GM18499 (cell line): Measurements from ENCODE around the gene TENM4.

Experiments
- ATAC-seq: cut with Tn5 transposase; IDR thresholded peaks from one replicate; pipeline ENCODE4 v1.9.1; 2021; ENCODE audit warnings: moderate number of reproducible peaks; ENCODE audit not compliant: insufficient read depth, unreplicated experiment

Gene TENM4

GRCh38 chr11:79396674-79397073 is 44.2 kb downstream of the TENM4 start:
- no peak for ATAC-seq

GRCh38 chr11:79396001-79396400 is 44.8 kb downstream of the TENM4 start:
- ATAC-seq = no peak

GRCh38 chr11:79393362-79394043 is 47.3 kb downstream of the TENM4 start:
- ATAC-seq = no peak

- ATAC-seq = no peak
Observed at GRCh38 chr11:79392161-79392560, 48.7 kb downstream of the TENM4 start.

GRCh38 chr11:79390923-79391322 is 49.9 kb downstream of the TENM4 start:
- no peak for ATAC-seq

GRCh38 chr11:79390477-79390876 is 50.4 kb downstream of the TENM4 start:
- no peak for ATAC-seq

GRCh38 chr11:79388201-79388600 is 52.6 kb downstream of the TENM4 start:
- ATAC-seq = no peak

- ATAC-seq = no peak
Observed at GRCh38 chr11:79383874-79384273, 57.0 kb downstream of the TENM4 start.

- no peak for ATAC-seq
Observed at GRCh38 chr11:79382301-79383050, 58.4 kb downstream of the TENM4 start.

- no peak for ATAC-seq
Observed at GRCh38 chr11:79381036-79381435, 59.8 kb downstream of the TENM4 start.

GRCh38 chr11:79377406-79377805 is 63.4 kb downstream of the TENM4 start:
- no peak for ATAC-seq

- ATAC-seq = no peak
Observed at GRCh38 chr11:79375818-79376550, 64.8 kb downstream of the TENM4 start.

- no peak for ATAC-seq
Observed at GRCh38 chr11:79374727-79375126, 66.1 kb downstream of the TENM4 start.

- ATAC-seq = no peak
Observed at GRCh38 chr11:79371724-79372123, 69.1 kb downstream of the TENM4 start.

GRCh38 chr11:79371152-79371551 is 69.7 kb downstream of the TENM4 start:
- no peak for ATAC-seq

- ATAC-seq = no peak
Observed at GRCh38 chr11:79369055-79369454, 71.8 kb downstream of the TENM4 start.

GRCh38 chr11:79367844-79368243 is 73.0 kb downstream of the TENM4 start:
- no peak for ATAC-seq

GRCh38 chr11:79366218-79366617 is 74.6 kb downstream of the TENM4 start:
- ATAC-seq = no peak

GRCh38 chr11:79363861-79364378 is 76.9 kb downstream of the TENM4 start:
- no peak for ATAC-seq

GRCh38 chr11:79363256-79363655 is 77.6 kb downstream of the TENM4 start:
- ATAC-seq = no peak

GRCh38 chr11:79362821-79363220 is 78.0 kb downstream of the TENM4 start:
- no peak for ATAC-seq
